ENCODE measurements around the gene APPBP2. TPM values are rescaled to one million over a fixed set of nuclear protein-coding genes. Genes with fewer than 3 reads are reported as not detected.
"Not testable (repeated sequence)": the region's sequence is repeated elsewhere in the genome, so short reads cannot be mapped to it uniquely, and the experiment has no call there.

The APPBP2 gene
- polyA plus RNA-seq, 4 donors = 5.7 to 31.5 (median 8.1) TPM

DNA sequence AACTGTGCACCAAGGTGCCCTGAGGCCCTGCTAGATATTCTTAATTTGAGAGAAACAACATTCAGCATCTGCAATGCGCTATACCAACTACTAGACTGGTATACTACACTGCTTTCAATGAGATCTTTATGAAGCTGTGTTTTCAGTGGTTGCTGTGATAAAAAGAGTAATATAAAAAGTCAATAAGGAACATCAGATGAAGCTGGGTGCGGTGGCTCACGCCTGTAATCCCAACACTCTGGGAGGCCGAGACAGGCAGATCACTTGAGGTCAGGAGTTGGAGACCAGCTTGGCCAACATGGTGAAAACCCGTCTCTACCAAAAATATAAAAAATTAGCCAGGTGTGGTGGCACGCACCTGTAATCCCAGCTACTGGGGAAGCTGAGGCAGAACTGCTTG is 10.4 kb downstream of the APPBP2 start:
- H3K27ac ChIP-seq (ENCODE audit: low read depth in 1 of 3, low read length in 2 of 3); DNase-seq; H3K4me3 ChIP-seq (ENCODE audit: low read depth in 1 of 3, low read length in 3 of 3); H3K27me3 ChIP-seq (ENCODE audit: control insufficient read depth in 3 of 3, insufficient read depth in 3 of 3, low read length in 3 of 3); H3K9me3 ChIP-seq (ENCODE audit: control insufficient read depth in 2 of 2, insufficient read depth in 1 of 2, low read depth in 1 of 2, low read length in 1 of 2); H3K4me1 ChIP-seq (ENCODE audit: control insufficient read depth in 3 of 3, insufficient read depth in 2 of 3, low read depth in 1 of 3, low read length in 2 of 3); FAIRE-seq: not testable (repeated sequence)
- 93 to 97% (median 94%) methylated on average over 6 of the region's 6 CpGs for WGBS, 3 donors
- H3K36me3 ChIP-seq (ENCODE audit: control insufficient read depth in 3 of 3, insufficient read depth in 2 of 3, low read depth in 1 of 3, low read length in 3 of 3) = peaks cover 0 to 38% (median 0%) of the 10 kb centered on the region in 3 donors

GRCh38 chr17:60515199-60515598 is 10.8 kb downstream of the APPBP2 start:
- not testable (repeated sequence) for H3K4me3 ChIP-seq (ENCODE audit: low read depth in 1 of 3, low read length in 3 of 3); DNase-seq; H3K27me3 ChIP-seq (ENCODE audit: control insufficient read depth in 3 of 3, insufficient read depth in 3 of 3, low read length in 3 of 3); H3K27ac ChIP-seq (ENCODE audit: low read depth in 1 of 3, low read length in 2 of 3); FAIRE-seq; H3K9me3 ChIP-seq (ENCODE audit: control insufficient read depth in 2 of 2, insufficient read depth in 1 of 2, low read depth in 1 of 2, low read length in 1 of 2); H3K4me1 ChIP-seq (ENCODE audit: control insufficient read depth in 3 of 3, insufficient read depth in 2 of 3, low read depth in 1 of 3, low read length in 2 of 3)
- 96 to 98% (median 97%) methylated on average over 5 of the region's 5 CpGs for WGBS, 3 donors
- peaks cover 0 to 40% (median 0%) of the 10 kb centered on the region in 3 donors for H3K36me3 ChIP-seq (ENCODE audit: control insufficient read depth in 3 of 3, insufficient read depth in 2 of 3, low read depth in 1 of 3, low read length in 3 of 3)

- Histone ChIP-seq H3K4me3 (ENCODE audit: low read depth in 1 of 3, low read length in 3 of 3) (no peak overlapping the region), H3K27me3 (ENCODE audit: control insufficient read depth in 3 of 3, insufficient read depth in 3 of 3, low read length in 3 of 3) (no peaks in the 10 kb centered on the region), H3K9me3 (ENCODE audit: control insufficient read depth in 2 of 2, insufficient read depth in 1 of 2, low read depth in 1 of 2, low read length in 1 of 2) (no peaks in the 10 kb centered on the region), H3K27ac (ENCODE audit: low read depth in 1 of 3, low read length in 2 of 3) (no peak overlapping the region), H3K36me3 (ENCODE audit: control insufficient read depth in 3 of 3, insufficient read depth in 2 of 3, low read depth in 1 of 3, low read length in 3 of 3) (peaks cover 0 to 40% (median 0%) of the 10 kb centered on the region in 3 donors), H3K4me1 (ENCODE audit: control insufficient read depth in 3 of 3, insufficient read depth in 2 of 3, low read depth in 1 of 3, low read length in 2 of 3) (no peaks in the 10 kb centered on the region)
- no peak for DNase-seq
- FAIRE-seq = no peak
- 92 to 100% (median 100%) methylated on average over 1 of the region's 1 CpG for WGBS, 3 donors
These were observed 11.5 kb downstream of the APPBP2 start for GRCh38 chr17:60514500-60514899.

DNA sequence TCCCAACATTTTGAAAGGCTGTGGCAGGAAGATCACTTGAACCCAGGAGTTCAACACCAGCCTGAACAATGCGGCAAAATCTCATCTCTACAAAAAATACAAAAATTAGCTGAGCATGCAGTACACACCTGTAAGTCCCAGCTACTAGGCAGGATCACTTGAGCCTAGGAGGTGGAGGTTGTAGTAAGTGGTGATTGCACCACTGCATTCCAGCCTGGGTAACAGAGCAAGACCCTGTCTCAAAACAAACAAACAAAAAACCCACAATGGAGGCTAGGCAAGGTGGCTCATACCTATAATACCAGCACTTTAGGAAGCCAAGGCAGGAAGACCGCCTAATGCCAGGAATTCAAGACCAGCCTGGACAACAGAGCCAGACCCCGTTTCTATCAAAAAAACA is 12.0 kb downstream of the APPBP2 start:
- Histone ChIP-seq H3K4me1 (ENCODE audit: control insufficient read depth in 3 of 3, insufficient read depth in 2 of 3, low read depth in 1 of 3, low read length in 2 of 3) (no peaks in the 10 kb centered on the region), H3K36me3 (ENCODE audit: control insufficient read depth in 3 of 3, insufficient read depth in 2 of 3, low read depth in 1 of 3, low read length in 3 of 3) (peaks cover 0 to 40% (median 0%) of the 10 kb centered on the region in 3 donors), H3K27me3 (ENCODE audit: control insufficient read depth in 3 of 3, insufficient read depth in 3 of 3, low read length in 3 of 3) (no peaks in the 10 kb centered on the region), H3K4me3 (ENCODE audit: low read depth in 1 of 3, low read length in 3 of 3) (no peak overlapping the region), H3K27ac (ENCODE audit: low read depth in 1 of 3, low read length in 2 of 3) (no peak overlapping the region), H3K9me3 (ENCODE audit: control insufficient read depth in 2 of 2, insufficient read depth in 1 of 2, low read depth in 1 of 2, low read length in 1 of 2) (no peaks in the 10 kb centered on the region)
- FAIRE-seq (no peak), DNase-seq (no peak)
- WGBS, 3 donors = 92 to 96% (median 95%) methylated on average over 3 of the region's 3 CpGs

- Histone ChIP-seq H3K4me3 (ENCODE audit: low read depth in 1 of 3, low read length in 3 of 3) (no peak overlapping the region), H3K9me3 (ENCODE audit: control insufficient read depth in 2 of 2, insufficient read depth in 1 of 2, low read depth in 1 of 2, low read length in 1 of 2) (no peaks in the 10 kb centered on the region), H3K36me3 (ENCODE audit: control insufficient read depth in 3 of 3, insufficient read depth in 2 of 3, low read depth in 1 of 3, low read length in 3 of 3) (peaks cover 0 to 32% (median 0%) of the 10 kb centered on the region in 3 donors), H3K27me3 (ENCODE audit: control insufficient read depth in 3 of 3, insufficient read depth in 3 of 3, low read length in 3 of 3) (no peaks in the 10 kb centered on the region), H3K4me1 (ENCODE audit: control insufficient read depth in 3 of 3, insufficient read depth in 2 of 3, low read depth in 1 of 3, low read length in 2 of 3) (no peaks in the 10 kb centered on the region), H3K27ac (ENCODE audit: low read depth in 1 of 3, low read length in 2 of 3) (no peak overlapping the region)
- DNase-seq (no peak), FAIRE-seq (no peak)
- 92 to 97% (median 96%) methylated on average over 11 of the region's 11 CpGs for WGBS, 3 donors
These were observed 13.0 kb downstream of the APPBP2 start for GRCh38 chr17:60513014-60513413.

DNA sequence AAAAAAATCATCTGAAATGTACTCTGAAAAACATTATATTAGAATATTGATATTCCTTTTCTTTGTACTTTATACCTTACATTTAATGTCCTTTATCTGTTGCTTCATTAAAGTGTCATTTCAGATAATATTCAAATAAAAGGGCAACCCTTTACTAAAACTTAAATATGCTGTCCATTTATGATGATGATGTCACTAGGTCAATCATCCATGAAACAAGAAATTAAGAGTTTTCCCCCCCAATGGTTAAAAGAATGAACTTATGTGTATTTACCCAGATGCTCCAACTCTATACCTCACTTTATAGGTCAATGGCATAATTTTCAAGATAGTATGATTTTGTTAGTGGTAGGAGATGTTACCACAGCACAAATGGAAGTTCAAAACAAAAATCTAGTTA is 15.3 kb downstream of the APPBP2 start:
- Histone ChIP-seq H3K36me3 (ENCODE audit: control insufficient read depth in 3 of 3, insufficient read depth in 2 of 3, low read depth in 1 of 3, low read length in 3 of 3) (peaks cover 0 to 34% (median 0%) of the 10 kb centered on the region in 3 donors), H3K27ac (ENCODE audit: low read depth in 1 of 3, low read length in 2 of 3) (no peak overlapping the region), H3K9me3 (ENCODE audit: control insufficient read depth in 2 of 2, insufficient read depth in 1 of 2, low read depth in 1 of 2, low read length in 1 of 2) (no peaks in the 10 kb centered on the region), H3K27me3 (ENCODE audit: control insufficient read depth in 3 of 3, insufficient read depth in 3 of 3, low read length in 3 of 3) (no peaks in the 10 kb centered on the region), H3K4me1 (ENCODE audit: control insufficient read depth in 3 of 3, insufficient read depth in 2 of 3, low read depth in 1 of 3, low read length in 2 of 3) (no peaks in the 10 kb centered on the region), H3K4me3 (ENCODE audit: low read depth in 1 of 3, low read length in 3 of 3) (no peak overlapping the region)
- DNase-seq (no peak), FAIRE-seq (no peak)

DNA sequence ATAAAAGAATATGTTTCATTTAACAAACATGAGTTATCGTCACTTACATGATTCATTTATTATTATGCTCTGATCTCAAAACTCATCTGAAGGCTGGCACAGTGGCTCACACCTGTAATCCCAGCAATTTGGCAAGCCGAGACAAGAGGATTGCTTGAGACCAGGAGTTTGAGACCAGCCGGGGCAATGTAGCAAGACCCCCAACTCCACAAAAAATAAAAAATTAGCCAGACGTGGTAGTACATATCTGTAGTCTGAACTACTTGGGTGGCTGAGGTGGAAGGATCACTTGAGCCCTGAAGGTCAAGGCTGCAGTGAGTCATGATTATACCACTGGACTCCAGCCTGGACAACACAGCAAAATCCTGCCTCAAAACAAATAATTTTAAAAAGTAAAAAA is 16.0 kb downstream of the APPBP2 start:
- Histone ChIP-seq H3K36me3 (ENCODE audit: control insufficient read depth in 3 of 3, insufficient read depth in 2 of 3, low read depth in 1 of 3, low read length in 3 of 3) (peaks cover 0 to 34% (median 0%) of the 10 kb centered on the region in 3 donors), H3K4me1 (ENCODE audit: control insufficient read depth in 3 of 3, insufficient read depth in 2 of 3, low read depth in 1 of 3, low read length in 2 of 3) (no peaks in the 10 kb centered on the region), H3K4me3 (ENCODE audit: low read depth in 1 of 3, low read length in 3 of 3) (no peak overlapping the region), H3K27me3 (ENCODE audit: control insufficient read depth in 3 of 3, insufficient read depth in 3 of 3, low read length in 3 of 3) (no peaks in the 10 kb centered on the region), H3K9me3 (ENCODE audit: control insufficient read depth in 2 of 2, insufficient read depth in 1 of 2, low read depth in 1 of 2, low read length in 1 of 2) (no peaks in the 10 kb centered on the region), H3K27ac (ENCODE audit: low read depth in 1 of 3, low read length in 2 of 3) (no peak overlapping the region)
- WGBS, 3 donors = 92 to 95% (median 94%) methylated on average over 4 of the region's 4 CpGs
- no peak for DNase-seq
- no peak for FAIRE-seq

GRCh38 chr17:60508384-60508980 is 17.6 kb downstream of the APPBP2 start:
- H3K36me3 ChIP-seq (ENCODE audit: control insufficient read depth in 3 of 3, insufficient read depth in 2 of 3, low read depth in 1 of 3, low read length in 3 of 3) = peaks cover 0 to 33% (median 0%) of the 10 kb centered on the region in 3 donors
- H3K4me3 ChIP-seq (ENCODE audit: low read depth in 1 of 3, low read length in 3 of 3) = no peak overlapping the region
- FAIRE-seq (no peak), DNase-seq (no peak)
- WGBS, 3 donors = 68 to 73% (median 71%) methylated on average over 1 of the region's 1 CpG
- no peaks in the 10 kb centered on the region for H3K4me1 ChIP-seq (ENCODE audit: control insufficient read depth in 3 of 3, insufficient read depth in 2 of 3, low read depth in 1 of 3, low read length in 2 of 3)
- H3K9me3 ChIP-seq (ENCODE audit: control insufficient read depth in 2 of 2, insufficient read depth in 1 of 2, low read depth in 1 of 2, low read length in 1 of 2) = no peaks in the 10 kb centered on the region
- no peak overlapping the region for H3K27ac ChIP-seq (ENCODE audit: low read depth in 1 of 3, low read length in 2 of 3)
- H3K27me3 ChIP-seq (ENCODE audit: control insufficient read depth in 3 of 3, insufficient read depth in 3 of 3, low read length in 3 of 3) = no peaks in the 10 kb centered on the region

DNA sequence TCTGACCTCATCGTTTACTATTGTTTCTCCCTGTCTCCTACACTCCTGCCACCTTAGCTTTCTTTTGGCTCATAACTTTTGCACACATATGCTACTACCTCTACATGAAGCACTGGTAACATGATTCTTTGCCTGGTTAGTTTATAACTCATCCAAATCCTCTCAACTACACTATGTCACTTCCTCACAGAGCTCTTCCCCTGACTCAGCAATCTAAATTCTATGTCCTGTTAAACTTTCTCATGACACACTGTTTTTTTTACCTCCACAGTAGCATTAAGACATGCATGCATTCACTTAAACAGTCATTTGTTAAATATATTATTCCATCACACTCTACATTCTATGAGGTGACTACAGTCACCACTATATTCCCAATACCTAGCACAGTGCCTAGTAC is 19.7 kb downstream of the APPBP2 start:
- Histone ChIP-seq H3K9me3 (ENCODE audit: control insufficient read depth in 2 of 2, insufficient read depth in 1 of 2, low read depth in 1 of 2, low read length in 1 of 2) (no peaks in the 10 kb centered on the region), H3K27me3 (ENCODE audit: control insufficient read depth in 3 of 3, insufficient read depth in 3 of 3, low read length in 3 of 3) (no peaks in the 10 kb centered on the region), H3K36me3 (ENCODE audit: control insufficient read depth in 3 of 3, insufficient read depth in 2 of 3, low read depth in 1 of 3, low read length in 3 of 3) (peaks cover 0 to 32% (median 0%) of the 10 kb centered on the region in 3 donors), H3K4me1 (ENCODE audit: control insufficient read depth in 3 of 3, insufficient read depth in 2 of 3, low read depth in 1 of 3, low read length in 2 of 3) (no peaks in the 10 kb centered on the region), H3K27ac (ENCODE audit: low read depth in 1 of 3, low read length in 2 of 3) (no peak overlapping the region), H3K4me3 (ENCODE audit: low read depth in 1 of 3, low read length in 3 of 3) (no peak overlapping the region)
- no peak for DNase-seq
- no peak for FAIRE-seq
- WGBS, 3 donors = 93 to 100% (median 96%) methylated on average over 1 of the region's 1 CpG

All from small intestine (tissue), 7 donors.